Naive B cell (primary cell): ENCODE data around the gene GRAMD1B. TPM values are rescaled to one million over a fixed set of nuclear protein-coding genes. Genes with fewer than 3 reads are reported as not detected.
"Not testable (repeated sequence)": the region's sequence is repeated elsewhere in the genome, so short reads cannot be mapped to it uniquely, and the experiment has no call there.

Source experiments
- ATAC-seq, 2 donors: fragments of 150-1000 bp; cut with Tn5 transposase; 2 replicates each; pipeline ENCODE4 v1.10.0; 2021; ENCODE audit warnings: low read depth in 2 of 2, mild to moderate bottlenecking in 2 of 2, moderate library complexity in 2 of 2
- DNase-seq: peaks from one replicate; pipeline ENCODE4 v3.0.0; 2022
- H3K27ac Mint-ChIP-seq, 6 donors: one replicate each; pipeline ENCODE4 v1.8.0; 2020 to 2022; ENCODE audit warnings: mild to moderate bottlenecking in 6 of 6, mixed read lengths in 6 of 6, moderate library complexity in 5 of 6, inconsistent platforms in 2 of 6
- H3K27me3 Mint-ChIP-seq, 3 donors: one replicate each; pipeline ENCODE4 v1.8.0; 2021 to 2022; ENCODE audit warnings: mixed read lengths in 3 of 3, mild to moderate bottlenecking in 1 of 3
- H3K36me3 Mint-ChIP-seq, 2 donors: one replicate each; pipeline ENCODE4 v1.8.0; 2020 to 2022; ENCODE audit warnings: mixed read lengths in 2 of 2, inconsistent platforms in 1 of 2, mild to moderate bottlenecking in 1 of 2
- H3K4me1 Mint-ChIP-seq, 3 donors: one replicate each; pipeline ENCODE4 v1.8.0; 2020 to 2022; ENCODE audit warnings: mixed read lengths in 3 of 3, inconsistent platforms in 1 of 3, mild to moderate bottlenecking in 1 of 3, moderate library complexity in 1 of 3
- H3K4me3 Mint-ChIP-seq, 8 donors: one replicate each; pipeline ENCODE4 v1.8.0; 2020 to 2022; ENCODE audit warnings: mild to moderate bottlenecking in 8 of 8, mixed read lengths in 8 of 8, moderate library complexity in 8 of 8, inconsistent platforms in 2 of 8
- H3K9me3 Mint-ChIP-seq, 7 donors: one replicate each; pipeline ENCODE4 v1.8.0; 2020 to 2022; ENCODE audit warnings: mixed read lengths in 7 of 7, mild to moderate bottlenecking in 5 of 7, inconsistent platforms in 2 of 7, moderate library complexity in 1 of 7
- polyA plus RNA-seq, 6 donors: library from polyadenylated mRNA; unstranded; fragments of 300-500 nt; fragmentation: Illumina TruSeq; gene quantifications; one replicate each; pipeline ENCODE4 v1.2.3, GENCODE V29; 2021; ENCODE audit warnings: low read depth in 6 of 6

GRAMD1B gene
- polyA plus RNA-seq, 6 donors from 2014 or later, result 0.84 TPM; not detected in 5

GRCh38 chr11:123439616-123440015, 9.5 kb downstream of the GRAMD1B start:
- Mint-ChIP-seq H3K36me3 (no peaks in the 10 kb centered on the region), H3K4me3 (no peak overlapping the region), H3K27ac (peak overlapping the region in 1 of 6 donors; percentile 27), H3K27me3 (no peaks in the 10 kb centered on the region), H3K9me3 (peaks cover 0 to 11% (median 0%) of the 10 kb centered on the region in 7 donors), H3K4me1 (peaks cover 0 to 1% (median under 1%) of the 10 kb centered on the region in 3 donors)
- ATAC-seq (no peak), DNase-seq (no peak)

GRCh38 chr11:123441161-123441560, 11.1 kb downstream of the GRAMD1B start:
- Mint-ChIP-seq H3K4me3 (peak overlapping the region in 1 of 8 donors; percentile 55), H3K9me3 (peaks cover 0 to 9% (median 0%) of the 10 kb centered on the region in 7 donors), H3K4me1 (peaks cover 0 to 4% (median 2%) of the 10 kb centered on the region in 3 donors), H3K27ac (no peak overlapping the region), H3K36me3 (no peaks in the 10 kb centered on the region), H3K27me3 (no peaks in the 10 kb centered on the region)
- ATAC-seq (no peak), DNase-seq (no peak)

GRCh38 chr11:123443851-123444623, 14.0 kb downstream of the GRAMD1B start:
- DNase-seq (no peak), ATAC-seq (no peak)
- no peak overlapping the region for H3K27ac Mint-ChIP-seq
- no peaks in the 10 kb centered on the region for H3K36me3 Mint-ChIP-seq
- H3K9me3 Mint-ChIP-seq, result no peaks in the 10 kb centered on the region
- H3K4me3 Mint-ChIP-seq, result no peak overlapping the region
- no peaks in the 10 kb centered on the region for H3K27me3 Mint-ChIP-seq
- H3K4me1 Mint-ChIP-seq, result peaks cover 0 to 4% (median 2%) of the 10 kb centered on the region in 3 donors

GRCh38 chr11:123448823-123449222, 18.8 kb downstream of the GRAMD1B start:
- peak overlapping the region in 1 of 6 donors; percentile 56 for H3K27ac Mint-ChIP-seq
- ATAC-seq, result no peak
- H3K4me1 Mint-ChIP-seq, result peaks cover 0 to 5% (median 4%) of the 10 kb centered on the region in 3 donors
- DNase-seq, result no peak
- no peaks in the 10 kb centered on the region for H3K36me3 Mint-ChIP-seq
- H3K27me3 Mint-ChIP-seq, result no peaks in the 10 kb centered on the region
- H3K9me3 Mint-ChIP-seq, result no peaks in the 10 kb centered on the region
- no peak overlapping the region for H3K4me3 Mint-ChIP-seq

GRCh38 chr11:123449436-123449835, 19.4 kb downstream of the GRAMD1B start:
- ATAC-seq, result no peak
- Mint-ChIP-seq H3K9me3 (no peaks in the 10 kb centered on the region), H3K36me3 (no peaks in the 10 kb centered on the region), H3K27ac (no peak overlapping the region), H3K4me1 (peaks cover 0 to 5% (median 4%) of the 10 kb centered on the region in 3 donors), H3K27me3 (no peaks in the 10 kb centered on the region), H3K4me3 (no peak overlapping the region)
- DNase-seq, result no peak

- Mint-ChIP-seq H3K27ac (no peak overlapping the region), H3K36me3 (no peaks in the 10 kb centered on the region), H3K9me3 (no peaks in the 10 kb centered on the region), H3K4me1 (peaks cover 0 to 3% (median 0%) of the 10 kb centered on the region in 3 donors), H3K4me3 (no peak overlapping the region), H3K27me3 (no peaks in the 10 kb centered on the region)
- DNase-seq (no peak), ATAC-seq (no peak)
These were observed 20.6 kb downstream of the GRAMD1B start for GRCh38 chr11:123450623-123451022.

GRCh38 chr11:123451183-123451781, 21.2 kb downstream of the GRAMD1B start:
- ATAC-seq, result no peak
- H3K27ac Mint-ChIP-seq, result no peak overlapping the region

GRCh38 chr11:123452794-123453193, 22.7 kb downstream of the GRAMD1B start:
- Mint-ChIP-seq H3K36me3 (no peaks in the 10 kb centered on the region), H3K9me3 (no peaks in the 10 kb centered on the region), H3K27me3 (no peaks in the 10 kb centered on the region), H3K4me3 (peak overlapping the region in 1 of 8 donors; percentile 11), H3K4me1 (peaks cover 0 to 4% (median 3%) of the 10 kb centered on the region in 3 donors), H3K27ac (peak overlapping the region in 1 of 6 donors; percentile 15)
- ATAC-seq (no peak), DNase-seq (no peak)

More at GRCh38 chr11:123451183-123451781, 21.2 kb downstream of the GRAMD1B start:
- DNase-seq, result no peak
- Mint-ChIP-seq H3K4me1 (peaks cover 0 to 3% (median 0%) of the 10 kb centered on the region in 3 donors), H3K4me3 (no peak overlapping the region), H3K9me3 (no peaks in the 10 kb centered on the region), H3K27me3 (no peaks in the 10 kb centered on the region), H3K36me3 (no peaks in the 10 kb centered on the region)

GRCh38 chr11:123454060-123454651, 24.1 kb downstream of the GRAMD1B start:
- Mint-ChIP-seq H3K4me3 (no peak overlapping the region), H3K36me3 (no peaks in the 10 kb centered on the region), H3K27ac (no peak overlapping the region), H3K9me3 (no peaks in the 10 kb centered on the region), H3K27me3 (no peaks in the 10 kb centered on the region), H3K4me1 (peaks cover 0 to 6% (median 3%) of the 10 kb centered on the region in 3 donors)
- no peak for ATAC-seq
- DNase-seq, result no peak

GRCh38 chr11:123454796-123455195, 24.7 kb downstream of the GRAMD1B start:
- peaks cover 0 to 6% (median 3%) of the 10 kb centered on the region in 3 donors for H3K4me1 Mint-ChIP-seq
- no peak overlapping the region for H3K27ac Mint-ChIP-seq
- no peak overlapping the region for H3K4me3 Mint-ChIP-seq
- H3K9me3 Mint-ChIP-seq, result no peaks in the 10 kb centered on the region
- no peaks in the 10 kb centered on the region for H3K27me3 Mint-ChIP-seq
- no peaks in the 10 kb centered on the region for H3K36me3 Mint-ChIP-seq
- no peak for DNase-seq
- ATAC-seq, result no peak

GRCh38 chr11:123456448-123456847, 26.4 kb downstream of the GRAMD1B start:
- not testable (repeated sequence) for H3K27me3 Mint-ChIP-seq, DNase-seq, H3K4me1 Mint-ChIP-seq, H3K4me3 Mint-ChIP-seq, H3K36me3 Mint-ChIP-seq, H3K9me3 Mint-ChIP-seq, H3K27ac Mint-ChIP-seq, ATAC-seq

- Mint-ChIP-seq H3K36me3 (no peaks in the 10 kb centered on the region), H3K4me1 (peaks cover 0 to 6% (median 3%) of the 10 kb centered on the region in 3 donors), H3K9me3 (no peaks in the 10 kb centered on the region), H3K4me3 (no peak overlapping the region), H3K27me3 (no peaks in the 10 kb centered on the region), H3K27ac (peak overlapping the region in 2 of 6 donors; percentile 65 to 77)
- ATAC-seq (no peak), DNase-seq (no peak)
These were observed 27.2 kb downstream of the GRAMD1B start for GRCh38 chr11:123457187-123457770.

- Mint-ChIP-seq H3K27ac (no peak overlapping the region), H3K27me3 (no peaks in the 10 kb centered on the region), H3K4me3 (no peak overlapping the region), H3K36me3 (no peaks in the 10 kb centered on the region), H3K4me1 (peaks cover 0 to 6% (median 0%) of the 10 kb centered on the region in 3 donors), H3K9me3 (no peaks in the 10 kb centered on the region)
- ATAC-seq (no peak), DNase-seq (no peak)
These were observed 28.4 kb downstream of the GRAMD1B start for GRCh38 chr11:123458501-123458900.
